ENCODE measurements around the gene KDM4C.

- TF ChIP-seq CTCF (IDR thresholded peaks at IDR 0.05) (no peak), POLR2A (IDR thresholded peaks at IDR 0.05) (no peak)
Observed at GRCh38 chr9:7011395-7012067, 253.8 kb downstream of the KDM4C start.

Data from thyroid gland (tissue), 4 donors.